Spleen (tissue), 7 donors: ENCODE measurements around the gene KANK3.
"Not testable (repeated sequence)": the region's sequence is repeated elsewhere in the genome, so short reads cannot be mapped to it uniquely, and the experiment has no call there.

Experiments
- POLR2A ChIP-seq, 3 donors: fragments of 450-650 bp; IDR thresholded peaks; one replicate each; pipeline ENCODE4 v1.5.1; 2017; ENCODE audit warnings: antibody characterized with exemption in 3 of 3, mild to moderate bottlenecking in 1 of 3
- TF ChIP-seq, protein P1 (sequence below), 11 experiments: fragments of 200-600 bp in 7 of 11; fragments of 450-650 bp in 4 of 11; sonication (generic) in 4 of 11; IDR thresholded peaks in 8 of 11; conservative IDR thresholded peaks in 3 of 11; 1 replicate in 7 of 11; 2 replicates in 4 of 11; pipeline versions ENCODE4 v1.4.0 to v1.8.0; 2016 to 2021; ENCODE audit warnings: antibody characterized with exemption in 11 of 11, inconsistent platforms in 4 of 11, mild to moderate bottlenecking in 1 of 11
- donor health status: DM: no; HTN: no; CAD: no; lungs with moderate emphysema.
- donor health status: DM: no; HTN: no; CAD: no.
- donor health status: DM: no; HTN: no; CAD: no.

- TF ChIP-seq, protein P1, sequence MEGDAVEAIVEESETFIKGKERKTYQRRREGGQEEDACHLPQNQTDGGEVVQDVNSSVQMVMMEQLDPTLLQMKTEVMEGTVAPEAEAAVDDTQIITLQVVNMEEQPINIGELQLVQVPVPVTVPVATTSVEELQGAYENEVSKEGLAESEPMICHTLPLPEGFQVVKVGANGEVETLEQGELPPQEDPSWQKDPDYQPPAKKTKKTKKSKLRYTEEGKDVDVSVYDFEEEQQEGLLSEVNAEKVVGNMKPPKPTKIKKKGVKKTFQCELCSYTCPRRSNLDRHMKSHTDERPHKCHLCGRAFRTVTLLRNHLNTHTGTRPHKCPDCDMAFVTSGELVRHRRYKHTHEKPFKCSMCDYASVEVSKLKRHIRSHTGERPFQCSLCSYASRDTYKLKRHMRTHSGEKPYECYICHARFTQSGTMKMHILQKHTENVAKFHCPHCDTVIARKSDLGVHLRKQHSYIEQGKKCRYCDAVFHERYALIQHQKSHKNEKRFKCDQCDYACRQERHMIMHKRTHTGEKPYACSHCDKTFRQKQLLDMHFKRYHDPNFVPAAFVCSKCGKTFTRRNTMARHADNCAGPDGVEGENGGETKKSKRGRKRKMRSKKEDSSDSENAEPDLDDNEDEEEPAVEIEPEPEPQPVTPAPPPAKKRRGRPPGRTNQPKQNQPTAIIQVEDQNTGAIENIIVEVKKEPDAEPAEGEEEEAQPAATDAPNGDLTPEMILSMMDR (IDR thresholded peaks at IDR 0.05 in 8 of 11, conservative IDR thresholded peaks at IDR 0.05 in 3 of 11), result not testable (repeated sequence)
- not testable (repeated sequence) for TF ChIP-seq POLR2A (IDR thresholded peaks at IDR 0.05)
Observed at GRCh38 chr19:8352845-8353244, 9.8 kb upstream of the KANK3 start.
